Sigmoid colon (tissue), 7 donors: ENCODE data around the gene MCC. TPM values are rescaled to one million over a fixed set of nuclear protein-coding genes. Genes with fewer than 3 reads are reported as not detected.

Experiments
- DNase-seq: peaks from one replicate; pipeline ENCODE4 v3.0.0-alpha.2; 2019
- H3K27ac ChIP-seq, 4 donors: fragments of 200-600 bp; sonication (generic); one replicate each; pipeline ENCODE4 v1.5.1; 2016 to 2019; ENCODE audit warnings: mild to moderate bottlenecking in 1 of 4
- H3K27me3 ChIP-seq, 3 donors: fragments of 200-600 bp; sonication (generic); one replicate each; pipeline ENCODE4 v1.5.1; 2019; ENCODE audit warnings: mild to moderate bottlenecking in 1 of 3
- H3K36me3 ChIP-seq, 4 donors: fragments of 200-600 bp; sonication (generic); one replicate each; pipeline ENCODE4 v1.5.1; 2016 to 2019
- H3K4me1 ChIP-seq, 4 donors: fragments of 200-600 bp; sonication (generic); one replicate each; pipeline ENCODE4 v1.5.1; 2017 to 2019
- H3K4me3 ChIP-seq, 4 donors: fragments of 200-600 bp; sonication (generic); one replicate each; pipeline ENCODE4 v1.5.1; 2017 to 2019; ENCODE audit warnings: mild to moderate bottlenecking in 2 of 4, moderate library complexity in 1 of 4
- H3K9me3 ChIP-seq, 4 donors: fragments of 200-600 bp in 3 of 4; sonication (generic) in 3 of 4; one replicate each; pipeline versions ENCODE4 v1.5.1 to v1.6.1; 2013 to 2019
- CTCF ChIP-seq, 4 experiments: fragments of 450-650 bp in 3 of 4; fragments of 200-600 bp in 1 of 4; IDR thresholded peaks; one replicate each; pipeline ENCODE4 v1.5.1; 2016 to 2019; ENCODE audit warnings: antibody characterized with exemption in 4 of 4, mild to moderate bottlenecking in 3 of 4, moderate library complexity in 2 of 4
- EP300 ChIP-seq, 4 donors: sonication (generic); formaldehyde crosslinking; IDR thresholded peaks; one replicate each; pipeline ENCODE4 v1.6.1; 2017; ENCODE audit warnings: antibody characterized with exemption in 4 of 4
- POLR2A ChIP-seq, 2 donors: fragments of 450-650 bp; IDR thresholded peaks; one replicate each; pipeline ENCODE4 v1.6.1; 2016; ENCODE audit warnings: antibody characterized with exemption in 2 of 2, mild to moderate bottlenecking in 2 of 2, moderate library complexity in 2 of 2
- POLR2AphosphoS5 ChIP-seq, 4 donors: sonication (generic); formaldehyde crosslinking; IDR thresholded peaks; one replicate each; pipeline ENCODE4 v1.6.1; 2017; ENCODE audit warnings: antibody characterized with exemption in 4 of 4
- WGBS, 2 donors: extraction: QIAGEN DNeasy Blood & Tissue Kit; methylation state at CpG; one replicate each; pipeline ENCODE4 v1.1.7; 2013; 5-methylcytosine and 5-hydroxymethylcytosine counted together
- intact Hi-C: fragments of 100-400 bp; cut with DNase I; formaldehyde crosslinking; loops from one replicate; pipeline ENCODE4 v1.15.1; 2023
- polyA plus RNA-seq, 3 donors: library from polyadenylated mRNA; stranded (reverse); fragments of 200-250 nt; gene quantifications; one replicate each; pipeline ENCODE4 v1.2.3, GENCODE V29; 2013
- total RNA-seq, 4 donors: library from RNA; depleted of rRNA; stranded (reverse); fragments of >200 nt; gene quantifications; one replicate each; pipeline ENCODE4 v1.1.0, GENCODE V29; 2016
- donor health status: healthy with polysubstance abuse.
- donor health status: Bipolar disorder and iron deficiency.
- donor health status: healthy.

MCC gene
- total RNA-seq = 10 to 100 TPM in 3 of 4 donors, 1 to 10 TPM in 1; 9.1 to 14.0 (median 12.2) TPM
- polyA plus RNA-seq = 1 to 10 TPM in 2 of 3 donors, under 1 TPM in 1; 0.69 to 2.6 (median 1.2) TPM

- 1% methylated on average over 86 of the region's 86 CpGs for WGBS, 2 donors
- Histone ChIP-seq H3K9me3 (peaks cover 0 to 11% (median 3%) of the 10 kb centered on the region in 4 donors), H3K27me3 (no peaks in the 10 kb centered on the region), H3K4me1 (peaks cover 0 to 22% (median 10%) of the 10 kb centered on the region in 4 donors), H3K36me3 (no peaks in the 10 kb centered on the region), H3K4me3 (peak within 1 kb of the TSS; percentile 48 to 71 (median 66)), H3K27ac (peak within 1 kb of the TSS in 3 of 4 donors; percentile 46 to 65 (median 50))
- intact Hi-C loops = loop anchor here (10.0 kb wide), 1 partner anchor 193 kb away; no protein-coding TSS in a partner anchor
- TF ChIP-seq CTCF (IDR thresholded peaks at IDR 0.05) = no peak
- TF ChIP-seq EP300 (IDR thresholded peaks at IDR 0.05) = no peak
- no peak for TF ChIP-seq POLR2A (IDR thresholded peaks at IDR 0.05)
- TF ChIP-seq POLR2AphosphoS5 (IDR thresholded peaks at IDR 0.05) = peak in 2 of 4 donors; percentile 21 to 54
- peak; percentile 88 for DNase-seq
These were observed at the start of gene MCC for GRCh38 chr5:113487781-113488644. Gene MCC, minus strand, starts transcription at chr5:113488453.

- no peaks in the 10 kb centered on the region for H3K27me3 ChIP-seq
- no peak overlapping the region for H3K27ac ChIP-seq
- H3K9me3 ChIP-seq = peaks cover 0 to 4% (median 0%) of the 10 kb centered on the region in 4 donors
- TF ChIP-seq POLR2A (IDR thresholded peaks at IDR 0.05) = no peak
- H3K4me1 ChIP-seq = no peaks in the 10 kb centered on the region
- H3K36me3 ChIP-seq = peaks cover 0 to 43% (median 7%) of the 10 kb centered on the region in 4 donors
- WGBS, 2 donors = 90 to 94% methylated on average over 2 of the region's 2 CpGs
- DNase-seq = no peak
- intact Hi-C loops = no loop called here
- no peak overlapping the region for H3K4me3 ChIP-seq
These were observed 43.4 kb upstream of the MCC start for GRCh38 chr5:113531481-113532159.

GRCh38 chr5:113527746-113528145 is 39.5 kb upstream of the MCC start:
- H3K36me3 ChIP-seq = peaks cover 0 to 7% (median 0%) of the 10 kb centered on the region in 4 donors
- H3K4me3 ChIP-seq = no peak overlapping the region
- intact Hi-C loops = no loop called here
- peaks cover 0 to 4% (median 0%) of the 10 kb centered on the region in 4 donors for H3K9me3 ChIP-seq
- 95 to 97% methylated on average over 5 of the region's 5 CpGs for WGBS, 2 donors
- no peak overlapping the region for H3K27ac ChIP-seq
- peaks cover 0 to 4% (median 2%) of the 10 kb centered on the region in 4 donors for H3K4me1 ChIP-seq
- no peak for DNase-seq
- H3K27me3 ChIP-seq = no peaks in the 10 kb centered on the region
- TF ChIP-seq EP300 (IDR thresholded peaks at IDR 0.05) (no peak), POLR2AphosphoS5 (IDR thresholded peaks at IDR 0.05) (no peak)

GRCh38 chr5:113526421-113526820 is 38.2 kb upstream of the MCC start:
- H3K36me3 ChIP-seq = peaks cover 0 to 6% (median 0%) of the 10 kb centered on the region in 4 donors
- no peaks in the 10 kb centered on the region for H3K27me3 ChIP-seq
- intact Hi-C loops = no loop called here
- no peak overlapping the region for H3K27ac ChIP-seq
- no peak overlapping the region for H3K4me3 ChIP-seq
- WGBS, 2 donors = 93 to 95% methylated on average over 4 of the region's 4 CpGs
- H3K4me1 ChIP-seq = peaks cover 0 to 9% (median 3%) of the 10 kb centered on the region in 4 donors
- TF ChIP-seq EP300 (IDR thresholded peaks at IDR 0.05) (no peak), POLR2A (IDR thresholded peaks at IDR 0.05) (no peak), POLR2AphosphoS5 (IDR thresholded peaks at IDR 0.05) (no peak), CTCF (IDR thresholded peaks at IDR 0.05) (no peak)
- peaks cover 0 to 4% (median 0%) of the 10 kb centered on the region in 4 donors for H3K9me3 ChIP-seq
- no peak for DNase-seq

- Histone ChIP-seq H3K27ac (no peak overlapping the region), H3K27me3 (no peaks in the 10 kb centered on the region), H3K4me1 (peaks cover 0 to 9% (median 3%) of the 10 kb centered on the region in 4 donors), H3K36me3 (no peaks in the 10 kb centered on the region), H3K4me3 (no peak overlapping the region), H3K9me3 (no peaks in the 10 kb centered on the region)
- TF ChIP-seq POLR2A (IDR thresholded peaks at IDR 0.05) (no peak), EP300 (IDR thresholded peaks at IDR 0.05) (no peak), POLR2AphosphoS5 (IDR thresholded peaks at IDR 0.05) (no peak), CTCF (IDR thresholded peaks at IDR 0.05) (no peak)
- WGBS, 2 donors = 33 to 81% methylated on average over 2 of the region's 2 CpGs
- intact Hi-C loops = no loop called here
- no peak for DNase-seq
These were observed 36.7 kb upstream of the MCC start for GRCh38 chr5:113524927-113525326.
